ENCODE measurements around the gene RPS3.

Gene RPS3

DNA sequence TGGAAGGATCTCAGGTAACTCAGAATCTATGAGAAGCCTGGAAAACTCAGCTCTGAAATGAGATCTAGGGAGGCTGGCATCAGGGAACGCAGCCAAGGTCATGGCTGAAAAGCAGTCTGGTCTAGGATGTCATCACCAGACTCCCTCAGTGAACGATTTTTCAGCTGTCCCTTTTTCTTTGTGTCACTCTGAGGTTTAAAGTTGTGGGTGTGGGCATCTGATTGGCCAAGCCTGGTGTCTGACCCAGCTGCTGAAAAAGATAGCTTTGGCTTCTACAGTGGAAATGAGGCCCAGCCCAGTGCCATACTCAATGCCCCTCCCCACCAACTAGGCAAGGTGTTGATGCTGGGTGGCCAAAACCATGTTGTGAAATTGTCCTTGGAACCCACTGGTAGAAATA, 14.5 kb downstream of the RPS3 start:
- DNase-seq (ENCODE audit: low read depth in 2 of 2): no peak

- no peak for DNase-seq (ENCODE audit: low read depth in 2 of 2)
Measured at GRCh38 chr11:75420224-75421034, 21.1 kb downstream of the RPS3 start.

DNA sequence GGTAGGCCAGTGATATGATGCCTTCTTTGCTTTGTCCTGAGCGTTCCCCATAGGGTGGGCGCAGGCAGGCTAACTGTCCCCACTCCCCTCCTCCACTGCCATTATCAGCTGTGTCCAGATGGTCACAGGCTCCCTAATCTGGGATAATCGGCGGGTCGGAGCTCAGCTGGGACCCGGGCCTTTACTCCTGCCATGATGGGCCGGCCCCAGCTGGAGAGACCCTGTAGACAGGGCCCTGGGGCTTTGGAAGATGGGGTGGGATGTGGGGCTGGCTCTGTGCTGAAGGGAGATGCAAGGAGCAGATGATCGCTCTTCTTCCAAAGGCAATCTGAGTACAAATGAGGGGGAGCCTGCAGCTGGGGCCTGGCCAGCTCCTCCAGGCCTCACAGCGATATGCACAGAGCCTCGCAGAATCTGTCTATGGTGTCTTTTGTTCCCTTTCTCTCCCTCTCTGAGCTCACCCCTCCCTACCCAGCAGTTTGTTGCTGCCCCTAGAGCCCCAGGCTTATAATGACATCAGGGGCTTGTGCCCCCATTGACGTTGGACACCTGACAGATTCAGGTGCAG, 21.8 kb downstream of the RPS3 start:
- DNase-seq (ENCODE audit: low read depth in 2 of 2): no peak

DNA sequence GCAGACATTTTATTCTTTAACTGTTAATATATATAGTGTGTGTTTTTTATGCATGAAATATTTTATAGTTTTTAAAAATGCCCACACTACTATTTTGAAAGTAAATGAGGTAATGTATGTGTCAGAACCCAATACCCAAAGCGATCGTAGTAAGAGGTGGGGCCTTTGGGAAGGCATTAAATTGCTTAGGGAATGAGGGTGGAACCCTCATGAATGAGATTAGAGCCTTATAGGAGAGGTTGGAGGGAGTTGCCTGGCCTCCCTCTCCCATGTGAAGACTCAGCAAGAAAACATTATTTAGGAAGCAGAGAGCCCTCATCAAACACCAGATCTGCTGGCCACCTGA, 22.6 kb downstream of the RPS3 start:
- no peak for DNase-seq (ENCODE audit: low read depth in 2 of 2)

GRCh38 chr11:75422248-75423231, 23.2 kb downstream of the RPS3 start:
- DNase-seq (ENCODE audit: low read depth in 2 of 2): no peak

DNA sequence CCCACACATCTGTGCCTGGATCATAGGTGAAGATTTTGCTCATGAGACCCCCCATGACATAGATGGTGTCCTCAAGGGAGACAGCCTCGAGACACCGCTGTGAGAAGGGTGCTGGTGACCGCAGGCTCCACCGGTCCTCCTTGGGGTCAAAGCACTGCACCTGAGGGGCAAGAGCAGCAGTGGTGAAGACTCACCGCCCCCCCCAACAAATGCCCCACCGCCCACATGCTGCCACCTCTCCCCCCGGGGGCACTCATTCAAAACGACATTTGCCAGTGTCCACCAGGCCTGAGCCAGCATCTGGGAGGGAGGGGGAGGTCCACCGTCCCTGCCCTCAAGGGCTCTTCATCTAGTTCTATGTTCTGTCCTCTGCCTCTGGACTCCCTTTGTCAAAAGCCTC, 24.4 kb downstream of the RPS3 start:
- DNase-seq (ENCODE audit: low read depth in 2 of 2): no peak

GRCh38 chr11:75424396-75424795, 25.1 kb downstream of the RPS3 start:
- no peak for DNase-seq (ENCODE audit: low read depth in 2 of 2)

GRCh38 chr11:75425422-75425821, 26.1 kb downstream of the RPS3 start:
- DNase-seq (ENCODE audit: low read depth in 2 of 2): no peak

DNA sequence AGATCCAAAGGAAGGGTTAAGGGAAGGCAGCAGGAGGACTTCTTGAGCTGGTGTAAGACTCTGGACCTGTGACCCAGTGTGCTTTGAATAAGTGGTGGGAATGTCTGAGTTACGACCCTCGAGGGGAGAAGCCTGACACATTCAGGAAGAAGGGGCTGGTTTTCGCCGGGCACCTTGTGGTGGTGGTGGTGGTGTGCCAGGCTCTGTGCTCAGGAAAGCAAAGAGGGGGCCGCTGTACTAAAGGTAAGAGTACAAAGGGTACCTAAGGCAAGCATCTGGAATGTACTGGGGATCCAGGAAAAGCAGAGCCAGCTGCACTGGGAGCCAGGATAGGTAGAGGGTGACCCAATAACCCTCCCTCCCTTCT, 27.4 kb downstream of the RPS3 start:
- DNase-seq (ENCODE audit: low read depth in 2 of 2): no peak

DNA sequence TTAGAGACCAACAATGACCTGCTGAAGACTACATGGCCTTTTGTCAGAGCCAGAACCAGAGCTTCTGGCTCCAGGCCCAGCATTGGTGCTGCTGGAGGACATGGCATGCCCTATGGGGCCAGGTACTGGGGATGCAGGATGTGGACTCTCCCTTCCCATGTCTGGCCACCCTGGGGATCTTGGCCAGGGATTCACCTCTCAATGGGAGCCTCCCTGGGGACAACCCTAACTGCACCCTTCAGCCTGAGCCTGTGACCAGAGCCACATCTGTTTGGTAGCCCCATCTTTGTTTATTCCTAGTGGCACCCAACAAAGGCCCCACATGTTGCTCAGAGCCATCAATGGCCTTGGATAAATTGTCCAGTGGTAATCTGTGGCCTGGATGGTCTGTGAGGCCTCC, 27.9 kb downstream of the RPS3 start:
- DNase-seq (ENCODE audit: low read depth in 2 of 2): no peak

DNA sequence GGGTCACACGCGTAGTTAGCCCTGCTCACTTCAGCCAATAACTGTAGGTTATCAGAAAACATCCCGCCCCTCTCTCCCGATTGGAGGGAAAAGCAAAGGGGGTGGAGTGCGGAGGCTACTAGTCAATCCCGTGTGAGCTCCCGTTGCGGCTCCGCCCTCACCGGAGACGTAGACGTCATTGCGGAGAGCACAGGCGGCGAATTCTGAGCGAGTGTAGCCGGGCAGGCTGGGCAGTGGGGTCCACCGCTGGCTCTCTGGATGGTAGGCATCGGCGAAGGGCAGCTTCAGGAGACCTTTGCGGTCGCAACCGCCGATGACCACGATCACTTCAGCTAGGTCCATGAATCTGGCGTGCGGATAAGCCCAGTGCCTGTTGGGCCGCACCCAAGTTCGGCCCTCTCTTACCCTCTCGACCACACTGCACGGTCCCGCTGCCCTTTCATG, 29.0 kb downstream of the RPS3 start:
- peak in 1 of 2 donors; percentile 47 for DNase-seq (ENCODE audit: low read depth in 2 of 2)

DNA sequence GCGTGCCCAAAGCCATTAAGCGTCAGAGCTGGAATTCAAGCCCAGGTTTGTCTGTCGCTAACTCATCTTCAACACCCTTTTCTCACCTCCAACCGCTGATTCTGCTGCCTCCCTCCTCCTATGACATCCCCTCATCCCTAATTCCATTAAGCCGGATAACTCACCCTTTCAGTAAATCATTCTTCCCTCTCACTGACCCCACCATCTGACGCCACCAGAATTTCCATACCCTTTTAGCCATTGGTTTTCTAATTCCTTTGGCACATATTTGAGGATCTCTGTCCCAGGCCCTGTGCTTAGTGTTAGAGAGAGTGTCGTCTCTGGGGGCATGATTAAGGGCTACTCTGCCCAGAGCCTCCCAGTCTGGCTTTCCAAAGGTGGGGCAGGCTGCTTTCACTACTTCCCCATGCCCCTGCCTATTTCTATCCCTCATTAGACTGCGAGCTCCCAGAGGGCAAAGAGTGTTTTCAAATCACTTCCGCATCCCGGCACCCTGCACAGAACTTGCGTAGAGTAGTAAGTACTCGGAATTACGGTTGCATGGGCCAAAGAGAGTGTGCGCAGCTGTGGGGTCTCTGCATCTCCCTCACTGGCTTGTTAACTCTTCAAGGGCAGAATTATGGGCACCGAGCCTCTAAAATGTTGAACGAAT, 29.8 kb downstream of the RPS3 start:
- DNase-seq (ENCODE audit: low read depth in 2 of 2): no peak

DNA sequence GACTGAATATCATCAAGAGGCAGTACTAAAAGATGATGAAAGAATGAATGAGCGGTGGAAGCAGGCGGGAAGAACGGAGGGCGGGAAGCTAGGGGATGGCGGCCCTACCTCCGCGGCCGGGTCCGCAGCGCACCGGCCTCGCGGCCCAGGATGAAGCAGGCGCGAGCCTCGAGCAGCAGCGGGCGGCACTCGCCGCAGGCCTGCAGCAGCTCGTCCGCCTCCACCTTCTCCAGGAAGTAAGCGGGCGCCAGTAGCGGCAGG, 30.3 kb downstream of the RPS3 start:
- no peak for DNase-seq (ENCODE audit: low read depth in 2 of 2)

- DNase-seq (ENCODE audit: low read depth in 2 of 2): peak; percentile 20 to 26
Measured at GRCh38 chr11:75429902-75430713, 30.8 kb downstream of the RPS3 start.

- DNase-seq (ENCODE audit: low read depth in 2 of 2): no peak
Measured at GRCh38 chr11:75430714-75431532, 31.6 kb downstream of the RPS3 start.

DNA sequence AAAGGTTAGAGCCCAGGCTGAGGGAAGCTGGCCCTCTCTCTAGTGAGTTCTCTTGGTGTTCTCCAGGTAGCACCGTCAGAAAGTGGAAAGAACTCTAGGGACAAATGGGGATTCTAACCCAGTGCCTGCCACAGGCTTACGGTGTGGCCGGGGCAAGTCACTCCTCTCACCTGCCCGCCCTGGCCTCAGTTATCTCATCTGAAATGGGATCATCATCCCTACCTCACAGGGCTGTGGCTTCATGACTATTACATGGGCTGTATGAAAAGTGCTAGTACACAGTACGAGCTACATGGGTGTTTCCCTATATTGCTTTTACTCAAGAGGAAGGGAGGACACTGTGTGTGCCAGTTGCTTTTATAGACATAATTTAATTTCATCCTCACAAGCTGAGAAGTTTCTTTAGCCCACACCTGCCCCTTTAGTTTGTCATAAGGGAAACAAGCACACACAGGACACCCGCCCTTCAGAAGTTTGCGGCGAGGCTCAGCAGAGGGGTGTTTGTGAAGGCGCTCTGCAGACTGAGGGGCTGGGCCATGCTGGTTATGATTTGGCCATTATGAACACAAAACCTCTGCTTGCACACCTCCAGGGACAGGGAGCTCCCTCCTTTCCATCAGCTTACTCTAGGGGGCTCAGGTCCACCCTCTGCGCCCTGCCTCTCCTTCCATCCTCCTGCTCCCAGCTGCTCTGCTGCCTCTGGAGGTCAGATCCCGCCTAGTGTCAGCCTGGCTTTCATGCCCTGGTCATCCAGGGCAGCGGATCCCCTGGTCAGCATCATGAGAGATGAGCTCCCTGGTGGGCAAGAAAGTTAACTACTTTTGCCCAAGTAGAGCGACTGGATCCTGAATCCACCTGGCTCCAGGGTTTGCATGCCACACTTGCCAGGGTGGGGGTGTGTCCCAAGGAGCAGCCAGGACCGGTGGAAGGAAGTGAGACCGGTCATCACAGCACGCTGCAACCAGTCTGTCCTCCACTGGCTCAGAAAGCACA, 32.5 kb downstream of the RPS3 start:
- no peak for DNase-seq (ENCODE audit: low read depth in 2 of 2)

- DNase-seq (ENCODE audit: low read depth in 2 of 2): no peak
Measured at GRCh38 chr11:75432911-75433321, 33.6 kb downstream of the RPS3 start, which contains the start of gene KLHL35. TSS of gene KLHL35 (minus strand) at chr11:75433203. CDS start at chr11:75430629, 2,574 bp downstream.

GRCh38 chr11:75433443-75433842, 34.1 kb downstream of the RPS3 start:
- no peak for DNase-seq (ENCODE audit: low read depth in 2 of 2)

DNA sequence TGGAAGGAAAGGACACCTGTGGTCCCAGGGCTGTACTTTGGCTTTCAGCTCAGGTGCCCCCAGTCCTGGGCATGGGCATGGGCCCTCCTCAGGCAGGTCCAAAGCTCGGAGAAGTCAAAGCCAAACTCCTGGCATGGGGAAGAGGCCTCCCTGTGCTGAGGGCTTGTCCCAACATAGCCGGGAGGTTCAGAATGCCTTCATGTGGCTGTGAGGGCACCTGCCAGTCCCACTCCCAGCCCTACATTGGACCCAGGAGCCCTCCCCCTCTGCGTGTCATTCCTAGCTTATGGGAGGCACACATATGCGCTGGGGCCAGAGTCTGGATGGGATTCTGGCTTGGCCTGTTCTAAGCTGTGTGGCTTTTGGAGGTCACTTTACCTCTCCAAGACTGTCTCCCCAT, 34.7 kb downstream of the RPS3 start:
- no peak for DNase-seq (ENCODE audit: low read depth in 2 of 2)

Measured in stimulated activated CD8-positive, alpha-beta memory T cell treated with anti-CD3 and anti-CD28 coated beads, Interleukin-2, amount 100 ng/mL, for 1 hour (primary cell).